ENCODE measurements around the gene IFIT3. TPM values are rescaled to one million over a fixed set of nuclear protein-coding genes. Genes with fewer than 3 reads are reported as not detected.

The IFIT3 gene
- total and polyA plus RNA-seq, 2 donors (not counting 1 experiment from before 2014, with no cell fraction given): 33.5 to 62.9 TPM

DNA sequence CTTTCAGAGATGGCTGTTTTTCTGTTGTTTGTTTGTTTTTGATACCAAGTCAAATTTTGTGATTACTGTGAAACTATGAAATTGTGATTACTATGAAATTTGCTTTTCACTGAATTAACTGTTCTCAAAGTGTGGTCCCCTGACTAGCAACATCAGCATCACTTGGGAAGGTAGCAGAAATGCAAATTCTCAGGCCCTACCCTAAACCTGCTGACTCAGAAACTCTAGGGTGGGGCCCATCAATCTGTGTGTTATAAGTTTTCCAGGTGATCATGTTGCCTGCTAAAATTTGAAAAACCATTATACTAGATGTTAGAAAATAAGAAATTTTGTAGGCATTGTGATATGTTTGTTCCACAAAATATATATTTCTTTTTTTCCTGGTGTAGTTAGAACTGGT, 51.3 kb downstream of the IFIT3 start:
- TF ChIP-seq, protein P1, sequence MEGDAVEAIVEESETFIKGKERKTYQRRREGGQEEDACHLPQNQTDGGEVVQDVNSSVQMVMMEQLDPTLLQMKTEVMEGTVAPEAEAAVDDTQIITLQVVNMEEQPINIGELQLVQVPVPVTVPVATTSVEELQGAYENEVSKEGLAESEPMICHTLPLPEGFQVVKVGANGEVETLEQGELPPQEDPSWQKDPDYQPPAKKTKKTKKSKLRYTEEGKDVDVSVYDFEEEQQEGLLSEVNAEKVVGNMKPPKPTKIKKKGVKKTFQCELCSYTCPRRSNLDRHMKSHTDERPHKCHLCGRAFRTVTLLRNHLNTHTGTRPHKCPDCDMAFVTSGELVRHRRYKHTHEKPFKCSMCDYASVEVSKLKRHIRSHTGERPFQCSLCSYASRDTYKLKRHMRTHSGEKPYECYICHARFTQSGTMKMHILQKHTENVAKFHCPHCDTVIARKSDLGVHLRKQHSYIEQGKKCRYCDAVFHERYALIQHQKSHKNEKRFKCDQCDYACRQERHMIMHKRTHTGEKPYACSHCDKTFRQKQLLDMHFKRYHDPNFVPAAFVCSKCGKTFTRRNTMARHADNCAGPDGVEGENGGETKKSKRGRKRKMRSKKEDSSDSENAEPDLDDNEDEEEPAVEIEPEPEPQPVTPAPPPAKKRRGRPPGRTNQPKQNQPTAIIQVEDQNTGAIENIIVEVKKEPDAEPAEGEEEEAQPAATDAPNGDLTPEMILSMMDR (conservative IDR thresholded peaks at IDR 0.05 in 1 of 2, IDR thresholded peaks at IDR 0.05 in 1 of 2; ENCODE audit: low read depth in 1 of 2, low read length in 2 of 2): no peak
- no peak for TF ChIP-seq EZH2 (IDR thresholded peaks at IDR 0.05; ENCODE audit: low read length, missing control alignments)
- H3K79me2 ChIP-seq (ENCODE audit: control insufficient read depth, insufficient read depth, low read length): no peaks in the 10 kb centered on the region
- H3K4me1 ChIP-seq (ENCODE audit: control insufficient read depth, extremely low read depth, insufficient read depth, low read length): peaks cover 4% of the 10 kb centered on the region
- no peak for DNase-seq (ENCODE audit: low read depth in 2 of 2)
- no peak overlapping the region for H2AFZ ChIP-seq (ENCODE audit: low read length)
- H3K27me3 ChIP-seq (ENCODE audit: control insufficient read depth, insufficient read depth, low read length): no peaks in the 10 kb centered on the region
- H3K36me3 ChIP-seq (ENCODE audit: control insufficient read depth, insufficient read depth, low read length): no peaks in the 10 kb centered on the region
- no peak overlapping the region for H3K4me2 ChIP-seq (ENCODE audit: extremely low read depth, insufficient read depth, low read length)
- no peaks in the 10 kb centered on the region for H3K9me3 ChIP-seq (ENCODE audit: control insufficient read depth, insufficient read depth, low read depth, low read length)
- no peak overlapping the region for H3K9ac ChIP-seq (ENCODE audit: insufficient read depth, low read length)
- no peak overlapping the region for H3K4me3 ChIP-seq (replicated peaks in 1 of 4; ENCODE audit: control extremely low read depth in 1 of 4, insufficient read depth in 1 of 4, low read depth in 3 of 4, low read length in 4 of 4)
- no peak overlapping the region for H3K27ac ChIP-seq (ENCODE audit: insufficient read depth, low read length)
- H4K20me1 ChIP-seq (ENCODE audit: control insufficient read depth, extremely low read depth, insufficient read depth, low read length): no peaks in the 10 kb centered on the region

DNA sequence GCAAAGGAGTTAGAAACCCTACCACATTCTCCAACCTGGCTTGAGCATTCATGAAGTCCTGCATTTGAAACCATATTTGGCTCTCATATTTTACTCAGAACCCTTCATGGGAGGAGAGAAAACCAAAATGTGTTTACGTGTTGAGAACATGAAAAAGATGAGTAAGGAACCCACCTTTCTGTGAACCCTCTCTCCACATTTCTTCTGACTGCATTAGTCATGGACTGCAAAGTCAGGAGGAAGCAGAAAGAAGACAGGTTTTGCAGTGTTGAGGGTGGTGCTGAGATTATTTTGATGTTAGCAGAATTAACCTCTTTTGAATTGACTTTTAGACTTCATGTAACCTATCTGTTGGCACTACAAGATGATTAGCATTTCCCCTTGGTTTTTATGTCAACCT, 55.0 kb downstream of the IFIT3 start:
- DNase-seq (ENCODE audit: low read depth in 2 of 2): no peak
- no peaks in the 10 kb centered on the region for H3K9me3 ChIP-seq (ENCODE audit: control insufficient read depth, insufficient read depth, low read depth, low read length)
- no peak for TF ChIP-seq EZH2 (IDR thresholded peaks at IDR 0.05; ENCODE audit: low read length, missing control alignments)
- TF ChIP-seq, protein P1 (conservative IDR thresholded peaks at IDR 0.05 in 1 of 2, IDR thresholded peaks at IDR 0.05 in 1 of 2; ENCODE audit: low read depth in 1 of 2, low read length in 2 of 2): no peak

DNA sequence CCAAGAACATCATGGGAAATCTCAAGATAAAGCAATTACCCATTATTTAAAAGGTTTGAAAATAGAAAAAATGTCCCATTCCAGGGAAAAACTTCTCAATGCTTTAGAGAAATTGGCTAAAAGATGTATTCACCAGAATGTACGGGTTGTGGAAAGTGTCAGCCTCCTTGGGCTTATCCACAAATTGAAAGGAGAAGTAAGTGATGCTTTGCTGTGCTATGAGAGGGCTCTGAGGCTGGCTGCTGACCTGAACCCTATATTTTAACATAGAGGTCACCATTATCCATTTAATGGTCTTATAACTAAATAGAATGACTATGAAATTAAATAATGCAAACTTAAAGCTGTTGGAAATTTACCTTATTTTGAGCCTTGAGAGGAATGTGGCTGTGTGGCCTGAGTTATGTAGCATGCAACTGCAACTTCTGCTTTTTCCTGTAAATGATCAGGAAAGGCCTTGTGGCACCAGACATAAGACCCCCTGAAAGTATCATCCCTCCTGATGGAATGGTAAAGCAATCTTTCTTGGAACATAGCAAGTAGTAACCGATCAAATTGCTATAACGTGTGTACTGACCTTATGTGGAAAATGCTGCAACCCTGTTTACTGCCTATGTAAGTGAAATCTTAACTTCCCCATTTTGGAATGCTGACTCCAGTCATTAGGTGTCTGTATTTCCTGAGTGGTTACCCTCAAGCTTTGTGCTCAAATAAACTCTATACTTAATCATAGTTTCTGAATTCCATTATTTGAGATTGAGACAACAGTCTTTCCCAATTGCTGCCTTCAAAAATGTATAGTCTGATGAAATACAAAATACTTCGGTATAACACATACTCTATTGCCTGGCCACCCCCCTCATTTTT, 56.9 kb downstream of the IFIT3 start:
- H3K27me3 ChIP-seq (ENCODE audit: control insufficient read depth, insufficient read depth, low read length): no peaks in the 10 kb centered on the region
- no peaks in the 10 kb centered on the region for H4K20me1 ChIP-seq (ENCODE audit: control insufficient read depth, extremely low read depth, insufficient read depth, low read length)
- no peak overlapping the region for H3K4me3 ChIP-seq (replicated peaks in 1 of 4; ENCODE audit: control extremely low read depth in 1 of 4, insufficient read depth in 1 of 4, low read depth in 3 of 4, low read length in 4 of 4)
- H3K79me2 ChIP-seq (ENCODE audit: control insufficient read depth, insufficient read depth, low read length): no peaks in the 10 kb centered on the region
- H3K9ac ChIP-seq (ENCODE audit: insufficient read depth, low read length): no peak overlapping the region
- H3K4me2 ChIP-seq (ENCODE audit: extremely low read depth, insufficient read depth, low read length): no peak overlapping the region
- H3K36me3 ChIP-seq (ENCODE audit: control insufficient read depth, insufficient read depth, low read length): no peaks in the 10 kb centered on the region
- no peaks in the 10 kb centered on the region for H3K4me1 ChIP-seq (ENCODE audit: control insufficient read depth, extremely low read depth, insufficient read depth, low read length)
- DNase-seq (ENCODE audit: low read depth in 2 of 2): no peak
- TF ChIP-seq, protein P1 (conservative IDR thresholded peaks at IDR 0.05 in 1 of 2, IDR thresholded peaks at IDR 0.05 in 1 of 2; ENCODE audit: low read depth in 1 of 2, low read length in 2 of 2): no peak
- TF ChIP-seq EZH2 (IDR thresholded peaks at IDR 0.05; ENCODE audit: low read length, missing control alignments): no peak
- no peak overlapping the region for H3K27ac ChIP-seq (ENCODE audit: insufficient read depth, low read length)
- no peaks in the 10 kb centered on the region for H3K9me3 ChIP-seq (ENCODE audit: control insufficient read depth, insufficient read depth, low read depth, low read length)
- no peak overlapping the region for H2AFZ ChIP-seq (ENCODE audit: low read length)

More for the DNA sequence above, 55.0 kb downstream of the IFIT3 start:
- no peak overlapping the region for H3K4me3 ChIP-seq (replicated peaks in 1 of 4; ENCODE audit: control extremely low read depth in 1 of 4, insufficient read depth in 1 of 4, low read depth in 3 of 4, low read length in 4 of 4)
- H4K20me1 ChIP-seq (ENCODE audit: control insufficient read depth, extremely low read depth, insufficient read depth, low read length): no peaks in the 10 kb centered on the region
- H3K36me3 ChIP-seq (ENCODE audit: control insufficient read depth, insufficient read depth, low read length): no peaks in the 10 kb centered on the region
- H3K4me1 ChIP-seq (ENCODE audit: control insufficient read depth, extremely low read depth, insufficient read depth, low read length): no peaks in the 10 kb centered on the region
- H3K27me3 ChIP-seq (ENCODE audit: control insufficient read depth, insufficient read depth, low read length): no peaks in the 10 kb centered on the region
- no peak overlapping the region for H2AFZ ChIP-seq (ENCODE audit: low read length)
- no peak overlapping the region for H3K27ac ChIP-seq (ENCODE audit: insufficient read depth, low read length)
- H3K4me2 ChIP-seq (ENCODE audit: extremely low read depth, insufficient read depth, low read length): no peak overlapping the region
- no peak overlapping the region for H3K9ac ChIP-seq (ENCODE audit: insufficient read depth, low read length)
- no peaks in the 10 kb centered on the region for H3K79me2 ChIP-seq (ENCODE audit: control insufficient read depth, insufficient read depth, low read length)

Measured in fibroblast of lung (primary cell).